GM12878 (cell line): Measurements from ENCODE around the gene ECM1. TPM values are rescaled to one million over a fixed set of nuclear protein-coding genes. Genes with fewer than 3 reads are reported as not detected.

Experiments
- ATAC-seq: fragments of 200-7000 bp; cut with Tn5 transposase; 3 replicates; pipeline ENCODE4 v1.9.1; 2020; ENCODE audit warnings: mild to moderate bottlenecking, moderate library complexity
- BruUV-seq: library from RNA; stranded (reverse); fragments of 400-500 nt; replicated peaks from 2 replicates; lab custom pipeline; 2021; lab: Mats Ljungman, UMichigan
- CTCF ChIA-PET: fragments of 300-600 bp; sonication (Branson Sonifier 250); formaldehyde crosslinking; extraction: SDS; loops from one replicate; lab custom pipeline; 2021; ENCODE audit warnings: inconsistent platforms; lab: Yijun Ruan, JAX
- POLR2A ChIA-PET: fragments of 350-600 bp; formaldehyde crosslinking; extraction: SDS; loops from one replicate; lab custom pipeline; 2021; ENCODE audit warnings: inconsistent platforms; lab: Charles Lee
- RAD21 ChIA-PET: fragments of 300-600 bp; sonication (Branson Sonifier 250); formaldehyde crosslinking; loops from one replicate; lab custom pipeline; 2023; ENCODE audit warnings: antibody characterized with exemption; ENCODE audit not compliant: unreplicated experiment; lab: Charles Lee
- SMC1A ChIA-PET: fragments of 300-600 bp; sonication (Branson Sonifier 250); formaldehyde crosslinking; loops from one replicate; lab custom pipeline; 2023; ENCODE audit not compliant: unreplicated experiment, uncharacterized antibody; lab: Charles Lee
- DNase-seq: peaks from one replicate; pipeline ENCODE4 v3.0.0-alpha.2; 2011; ENCODE audit warnings: low read depth, low spot score
- FAIRE-seq: peaks from 3 replicates; lab custom pipeline; 2011; peaks lifted over from hg19 to GRCh38; lab: Jason Lieb, UNC
- H2AFZ ChIP-seq: 2 replicates; pipeline ENCODE4 v1.6.0; 2011; ENCODE audit warnings: low read depth, low read length, control low read depth; ENCODE audit not compliant: control insufficient read depth
- H3K27ac ChIP-seq: 2 replicates; pipeline ENCODE4 v1.5.1; 2011; ENCODE audit warnings: control low read depth; ENCODE audit not compliant: control insufficient read depth, insufficient read depth
- H3K27me3 ChIP-seq, 2 experiments: replicated peaks in 1 of 2; 2 replicates each; pipeline versions ENCODE4 v1.6.0 to v1.6.1; 2011; ENCODE audit warnings: low read length in 1 of 2; ENCODE audit not compliant: control insufficient read depth in 2 of 2, insufficient read depth in 2 of 2
- H3K36me3 ChIP-seq, 2 experiments: 2 replicates each; pipeline ENCODE4 v1.5.1; 2011; ENCODE audit warnings: low read length in 1 of 2; ENCODE audit not compliant: control insufficient read depth in 2 of 2, insufficient read depth in 2 of 2
- H3K4me1 ChIP-seq: 2 replicates; pipeline ENCODE4 v1.6.1; 2011; ENCODE audit warnings: mild to moderate bottlenecking, low read length, moderate library complexity, mixed read lengths; ENCODE audit not compliant: control insufficient read depth, insufficient read depth
- H3K4me2 ChIP-seq: 2 replicates; pipeline ENCODE4 v1.6.0; 2011; ENCODE audit warnings: control low read depth; ENCODE audit not compliant: control insufficient read depth, insufficient read depth
- H3K4me3 ChIP-seq: fragments of 200-600 bp; sonication (generic); 2 replicates; pipeline ENCODE4 v1.5.1; 2016
- H3K79me2 ChIP-seq: 2 replicates; pipeline ENCODE4 v1.6.0; 2011; ENCODE audit warnings: low read length; ENCODE audit not compliant: control insufficient read depth, insufficient read depth
- H3K9ac ChIP-seq: 2 replicates; pipeline ENCODE4 v1.8.0; 2011; ENCODE audit warnings: low read length, control low read depth, mixed read lengths; ENCODE audit not compliant: control insufficient read depth, insufficient read depth
- H3K9me3 ChIP-seq: replicated peaks from 3 replicates; pipeline ENCODE4 v1.5.1; 2011; ENCODE audit warnings: mild to moderate bottlenecking, low read length; ENCODE audit not compliant: control insufficient read depth, insufficient read depth
- H4K20me1 ChIP-seq: 2 replicates; pipeline ENCODE4 v1.6.0; 2011; ENCODE audit not compliant: control insufficient read depth, insufficient read depth
- BCL11A ChIP-seq: IDR thresholded peaks from 2 replicates; pipeline ENCODE4 v1.6.1; 2011; ENCODE audit warnings: low read depth, low read length
- CHD2 ChIP-seq: IDR thresholded peaks from 2 replicates; pipeline ENCODE4 v1.6.1; 2011; ENCODE audit warnings: low read depth, low read length, improper control_type of control experiment, borderline replicate concordance
- CREM ChIP-seq: IDR thresholded peaks from 2 replicates; pipeline ENCODE4 v1.6.1; 2014; ENCODE audit warnings: antibody characterized with exemption, low read depth
- HDAC2 ChIP-seq: fragments of 200-600 bp; sonication (generic); IDR thresholded peaks from 2 replicates; pipeline ENCODE4 v1.6.1; 2017
- JUNB ChIP-seq: IDR thresholded peaks from 2 replicates; pipeline ENCODE4 v1.6.1; 2016; ENCODE audit warnings: antibody characterized with exemption, mild to moderate bottlenecking
- MYC ChIP-seq: IDR thresholded peaks from 2 replicates; pipeline ENCODE4 v1.6.1; 2011; ENCODE audit warnings: mild to moderate bottlenecking, low read length, moderate library complexity, inconsistent platforms; ENCODE audit not compliant: insufficient read depth, insufficient replicate concordance, insufficient read length, severe bottlenecking
- PML ChIP-seq: IDR thresholded peaks from 2 replicates; pipeline ENCODE4 v1.6.1; 2012; ENCODE audit warnings: low read length, inconsistent platforms
- POLR2AphosphoS5 ChIP-seq: IDR thresholded peaks from 2 replicates; pipeline ENCODE4 v1.6.1; 2011; ENCODE audit warnings: mild to moderate bottlenecking, low read length, inconsistent platforms
- RB1 ChIP-seq: fragments of 450-650 bp; formaldehyde crosslinking; IDR thresholded peaks from 2 replicates; pipeline ENCODE4 v1.6.1; 2017; ENCODE audit warnings: mild to moderate bottlenecking, borderline replicate concordance
- RELA ChIP-seq: fragments of 450-650 bp; IDR thresholded peaks from 2 replicates; pipeline ENCODE4 v1.8.0; 2014; ENCODE audit warnings: borderline replicate concordance; ENCODE audit not compliant: partially characterized antibody
- WGBS: methylation state at CpG from one replicate; pipeline ENCODE4 v1.1.6; 2016; ENCODE audit warnings: low lambda C conversion rate; ENCODE audit not compliant: insufficient replicate concordance, insufficient coverage; ENCODE audit errors: missing lambda C conversion rate; 5-methylcytosine and 5-hydroxymethylcytosine counted together
- in situ Hi-C: fragments of 300-500 bp; cut with MboI; formaldehyde crosslinking; loops from 9 replicates; pipeline ENCODE4 v1.14.3; 2018; ENCODE audit warnings: mixed read lengths
- intact Hi-C: fragments of 100-400 bp; cut with micrococcal nuclease; formaldehyde crosslinking; loops from one replicate; pipeline ENCODE4 v1.14.2; 2022; ENCODE audit not compliant: unreplicated experiment
- polyA plus RNA-seq, 11 experiments: library from polyadenylated mRNA; depleted of rRNA in 4 of 11; unstranded in 6 of 11; stranded (reverse) in 5 of 11; fragments of >200 nt; fragmentation: Nextera tagmentation in 4 of 11; fragmentation: Illumina TruSeq in 1 of 11; extraction: Ambion mirVana in 4 of 11; extraction: Trizol in 1 of 11; gene quantifications; 1 replicate in 1 of 11; 2 replicates in 10 of 11; pipeline versions ENCODE4 v1.2.1 to v1.2.3, GENCODE V29; 2011 to 2016; ENCODE audit warnings: inconsistent platforms in 2 of 11, missing spikeins in 2 of 11, low read depth in 1 of 11
- total RNA-seq, 4 experiments: library from RNA; depleted of rRNA in 3 of 4; stranded (reverse); fragments of >200 nt in 3 of 4; fragmentation: Illumina TruSeq in 1 of 4; extraction: Trizol in 1 of 4; gene quantifications; 2 replicates each; pipeline versions ENCODE4 v1.2.1 to v1.2.3, GENCODE V29; 2013 to 2021
- TF ChIP-seq, protein P1 (sequence below): IDR thresholded peaks from 2 replicates; pipeline ENCODE4 v1.6.1; 2011; ENCODE audit warnings: borderline replicate concordance, low read depth, mild to moderate bottlenecking, moderate library complexity, low read length; ENCODE audit not compliant: insufficient read depth, poor library complexity, severe bottlenecking
- TF ChIP-seq, protein P2 (sequence below): IDR thresholded peaks from 2 replicates; pipeline ENCODE4 v1.6.1; 2012; ENCODE audit warnings: low read depth, low read length, improper control_type of control experiment
- TF ChIP-seq, protein P3 (sequence below): fragments of 450-650 bp; formaldehyde crosslinking; IDR thresholded peaks from 2 replicates; pipeline ENCODE4 v1.4.0; 2022; ENCODE audit warnings: mild to moderate bottlenecking, moderate library complexity

The ECM1 gene
- total and polyA plus RNA-seq, 10 of the 15 experiments (the other 5 are each of a cell fraction or from before 2014, with no cell fraction given): 0.06 to 1.3 (median 0.60) TPM

- no peaks in the 10 kb centered on the region for H3K79me2 ChIP-seq
- H3K27ac ChIP-seq: no peak overlapping the region
- intact Hi-C loops: no loop called here
- no peaks in the 10 kb centered on the region for H4K20me1 ChIP-seq
- RAD21 ChIA-PET: no interaction called here
- H3K9me3 ChIP-seq: no peaks in the 10 kb centered on the region
- FAIRE-seq (no peak), DNase-seq (no peak), ATAC-seq (0 out of 3 replicates have a peak, but pooled peaks have one; percentile 5)
- no peak overlapping the region for H2AFZ ChIP-seq
- WGBS: 68% methylated on average over 15 of the region's 22 CpGs
- no peak overlapping the region for H3K4me2 ChIP-seq
- H3K36me3 ChIP-seq: no peaks in the 10 kb centered on the region
- H3K27me3 ChIP-seq: no peaks in the 10 kb centered on the region; a peak in 1 of 4 replicates
- H3K9ac ChIP-seq: no peak overlapping the region
- in situ Hi-C loops: no loop called here
- SMC1A ChIA-PET: no interaction called here
- CTCF ChIA-PET: interaction anchor here (2.4 to 2.9 kb wide), 2 partner anchors 10 to 18 kb away, joined by 8 to 14 read pairs; no protein-coding TSS in a partner anchor
- no peak overlapping the region for H3K4me3 ChIP-seq
- H3K4me1 ChIP-seq: peaks cover 3% of the 10 kb centered on the region; the same call in 1 of the 2 replicates
- TF ChIP-seq MYC (no peak), CREM (no peak), BCL11A (no peak), HDAC2 (no peak), RB1 (no peak), JUNB (no peak), POLR2AphosphoS5 (no peak), RELA (no peak), PML (no peak), CHD2 (no peak)
- TF ChIP-seq, protein P1, sequence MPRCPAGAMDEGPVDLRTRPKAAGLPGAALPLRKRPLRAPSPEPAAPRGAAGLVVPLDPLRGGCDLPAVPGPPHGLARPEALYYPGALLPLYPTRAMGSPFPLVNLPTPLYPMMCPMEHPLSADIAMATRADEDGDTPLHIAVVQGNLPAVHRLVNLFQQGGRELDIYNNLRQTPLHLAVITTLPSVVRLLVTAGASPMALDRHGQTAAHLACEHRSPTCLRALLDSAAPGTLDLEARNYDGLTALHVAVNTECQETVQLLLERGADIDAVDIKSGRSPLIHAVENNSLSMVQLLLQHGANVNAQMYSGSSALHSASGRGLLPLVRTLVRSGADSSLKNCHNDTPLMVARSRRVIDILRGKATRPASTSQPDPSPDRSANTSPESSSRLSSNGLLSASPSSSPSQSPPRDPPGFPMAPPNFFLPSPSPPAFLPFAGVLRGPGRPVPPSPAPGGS: no peak
- TF ChIP-seq, protein P2, sequence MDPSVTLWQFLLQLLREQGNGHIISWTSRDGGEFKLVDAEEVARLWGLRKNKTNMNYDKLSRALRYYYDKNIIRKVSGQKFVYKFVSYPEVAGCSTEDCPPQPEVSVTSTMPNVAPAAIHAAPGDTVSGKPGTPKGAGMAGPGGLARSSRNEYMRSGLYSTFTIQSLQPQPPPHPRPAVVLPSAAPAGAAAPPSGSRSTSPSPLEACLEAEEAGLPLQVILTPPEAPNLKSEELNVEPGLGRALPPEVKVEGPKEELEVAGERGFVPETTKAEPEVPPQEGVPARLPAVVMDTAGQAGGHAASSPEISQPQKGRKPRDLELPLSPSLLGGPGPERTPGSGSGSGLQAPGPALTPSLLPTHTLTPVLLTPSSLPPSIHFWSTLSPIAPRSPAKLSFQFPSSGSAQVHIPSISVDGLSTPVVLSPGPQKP: no peak
- TF ChIP-seq, protein P3, sequence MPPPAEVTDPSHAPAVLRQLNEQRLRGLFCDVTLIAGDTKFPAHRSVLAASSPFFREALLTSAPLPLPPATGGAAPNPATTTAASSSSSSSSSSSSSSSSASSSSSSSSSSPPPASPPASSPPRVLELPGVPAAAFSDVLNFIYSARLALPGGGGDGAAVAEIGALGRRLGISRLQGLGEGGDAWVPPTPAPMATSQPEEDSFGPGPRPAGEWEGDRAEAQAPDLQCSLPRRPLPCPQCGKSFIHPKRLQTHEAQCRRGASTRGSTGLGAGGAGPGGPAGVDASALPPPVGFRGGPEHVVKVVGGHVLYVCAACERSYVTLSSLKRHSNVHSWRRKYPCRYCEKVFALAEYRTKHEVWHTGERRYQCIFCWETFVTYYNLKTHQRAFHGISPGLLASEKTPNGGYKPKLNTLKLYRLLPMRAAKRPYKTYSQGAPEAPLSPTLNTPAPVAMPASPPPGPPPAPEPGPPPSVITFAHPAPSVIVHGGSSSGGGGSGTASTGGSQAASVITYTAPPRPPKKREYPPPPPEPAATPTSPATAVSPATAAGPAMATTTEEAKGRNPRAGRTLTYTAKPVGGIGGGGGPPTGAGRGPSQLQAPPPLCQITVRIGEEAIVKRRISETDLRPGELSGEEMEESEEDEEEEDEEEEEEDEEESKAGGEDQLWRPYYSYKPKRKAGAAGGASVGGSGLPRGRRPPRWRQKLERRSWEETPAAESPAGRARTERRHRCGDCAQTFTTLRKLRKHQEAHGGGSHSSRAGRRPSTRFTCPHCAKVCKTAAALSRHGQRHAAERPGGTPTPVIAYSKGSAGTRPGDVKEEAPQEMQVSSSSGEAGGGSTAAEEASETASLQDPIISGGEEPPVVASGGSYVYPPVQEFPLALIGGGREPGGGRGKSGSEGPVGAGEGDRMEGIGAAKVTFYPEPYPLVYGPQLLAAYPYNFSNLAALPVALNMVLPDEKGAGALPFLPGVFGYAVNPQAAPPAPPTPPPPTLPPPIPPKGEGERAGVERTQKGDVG (CRISPR knock-in tag): no peak
- POLR2A ChIA-PET: interaction anchor here (0.5 to 0.9 kb wide), 2 partner anchors 71 to 99 kb away, joined by 3 read pairs; no protein-coding TSS in a partner anchor
- no TSS peak for BruUV-seq
These were observed 42.5 kb downstream of the ECM1 start for GRCh38 chr1:150550222-150551050.
